Colonic mucosa (tissue), 4 donors: Measurements from ENCODE around the gene CYP2J2. TPM values are rescaled to one million over a fixed set of nuclear protein-coding genes. Genes with fewer than 3 reads are reported as not detected.
A peak's percentile ranks its signal among the peaks of the same experiment; 100 is the strongest.

Experiments used
- DNase-seq: peaks from one replicate; pipeline ENCODE4 v3.0.0-alpha.2; 2020
- H3K27ac ChIP-seq: fragments of 200-600 bp; one replicate; pipeline ENCODE4 v1.8.0; 2021
- H3K27me3 ChIP-seq: fragments of 200-600 bp; one replicate; pipeline ENCODE4 v1.8.0; 2021
- H3K36me3 ChIP-seq: fragments of 200-600 bp; one replicate; pipeline ENCODE4 v1.8.0; 2021
- H3K4me1 ChIP-seq: fragments of 200-600 bp; one replicate; pipeline ENCODE4 v1.8.0; 2021; ENCODE audit warnings: mild to moderate bottlenecking
- H3K4me3 ChIP-seq: fragments of 200-600 bp; one replicate; pipeline ENCODE4 v1.8.0; 2021
- H3K9ac ChIP-seq, 2 donors: one replicate each; pipeline ENCODE4 v1.7.0; 2013; ENCODE audit warnings: control low read depth in 2 of 2, low read depth in 2 of 2, low read length in 2 of 2
- H3K9me3 ChIP-seq: fragments of 200-600 bp; one replicate; pipeline ENCODE4 v1.8.0; 2021
- intact Hi-C: fragments of 100-400 bp; cut with DNase I; formaldehyde crosslinking; loops from one replicate; pipeline ENCODE4 v1.14.1; 2022
- total RNA-seq, 2 donors: library from RNA; stranded (reverse); fragmentation: NEBNext Ultra II Directional in 1 of 2; extraction: Animal tissue kit (Norgen Biotek cat#: 25700) in 1 of 2; gene quantifications; one replicate each; pipeline ENCODE4 v1.2.1, GENCODE V29; 2021
- TF ChIP-seq, protein P1 (sequence below): fragments of 200-600 bp; IDR thresholded peaks from one replicate; pipeline ENCODE4 v1.8.0; 2022; ENCODE audit warnings: antibody characterized with exemption, mild to moderate bottlenecking
- donor health status: healthy.
- donor health status: DM: no; HTN: no; CAD: no.
- donor health status: DM: no; HTN: no; CAD: no.

CYP2J2 gene
- total RNA-seq, 2 donors from 2014 or later: 39.2 to 56.8 TPM

GRCh38 chr1:59967780-59968179 lies 41.2 kb upstream of the CYP2J2 start:
- H3K27ac ChIP-seq: no peak overlapping the region
- TF ChIP-seq, protein P1, sequence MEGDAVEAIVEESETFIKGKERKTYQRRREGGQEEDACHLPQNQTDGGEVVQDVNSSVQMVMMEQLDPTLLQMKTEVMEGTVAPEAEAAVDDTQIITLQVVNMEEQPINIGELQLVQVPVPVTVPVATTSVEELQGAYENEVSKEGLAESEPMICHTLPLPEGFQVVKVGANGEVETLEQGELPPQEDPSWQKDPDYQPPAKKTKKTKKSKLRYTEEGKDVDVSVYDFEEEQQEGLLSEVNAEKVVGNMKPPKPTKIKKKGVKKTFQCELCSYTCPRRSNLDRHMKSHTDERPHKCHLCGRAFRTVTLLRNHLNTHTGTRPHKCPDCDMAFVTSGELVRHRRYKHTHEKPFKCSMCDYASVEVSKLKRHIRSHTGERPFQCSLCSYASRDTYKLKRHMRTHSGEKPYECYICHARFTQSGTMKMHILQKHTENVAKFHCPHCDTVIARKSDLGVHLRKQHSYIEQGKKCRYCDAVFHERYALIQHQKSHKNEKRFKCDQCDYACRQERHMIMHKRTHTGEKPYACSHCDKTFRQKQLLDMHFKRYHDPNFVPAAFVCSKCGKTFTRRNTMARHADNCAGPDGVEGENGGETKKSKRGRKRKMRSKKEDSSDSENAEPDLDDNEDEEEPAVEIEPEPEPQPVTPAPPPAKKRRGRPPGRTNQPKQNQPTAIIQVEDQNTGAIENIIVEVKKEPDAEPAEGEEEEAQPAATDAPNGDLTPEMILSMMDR: no peak

GRCh38 chr1:59967141-59967697 lies 40.6 kb upstream of the CYP2J2 start:
- H3K36me3 ChIP-seq: no peaks in the 10 kb centered on the region
- H3K9me3 ChIP-seq: no peaks in the 10 kb centered on the region
- H3K27me3 ChIP-seq: no peaks in the 10 kb centered on the region
- no peaks in the 10 kb centered on the region for H3K4me1 ChIP-seq
- no peak overlapping the region for H3K4me3 ChIP-seq
- intact Hi-C loops: no loop called here
- TF ChIP-seq, protein P1: no peak
- H3K27ac ChIP-seq: peak overlapping the region; percentile 26
- no peak overlapping the region for H3K9ac ChIP-seq
- DNase-seq: peak; percentile 32

More at GRCh38 chr1:59967780-59968179, 41.2 kb upstream of the CYP2J2 start:
- Histone ChIP-seq H3K27me3 (no peaks in the 10 kb centered on the region), H3K9me3 (no peaks in the 10 kb centered on the region), H3K4me1 (no peaks in the 10 kb centered on the region), H3K36me3 (no peaks in the 10 kb centered on the region), H3K9ac (no peak overlapping the region), H3K4me3 (no peak overlapping the region)
- DNase-seq: no peak
- intact Hi-C loops: no loop called here

- no peak for DNase-seq
- H3K27me3 ChIP-seq: no peaks in the 10 kb centered on the region
- H3K9me3 ChIP-seq: no peaks in the 10 kb centered on the region
- H3K9ac ChIP-seq: no peak overlapping the region
- H3K27ac ChIP-seq: no peak overlapping the region
- no peaks in the 10 kb centered on the region for H3K36me3 ChIP-seq
- H3K4me1 ChIP-seq: no peaks in the 10 kb centered on the region
- intact Hi-C loops: no loop called here
- TF ChIP-seq, protein P1: no peak
- no peak overlapping the region for H3K4me3 ChIP-seq
Observed at GRCh38 chr1:59952065-59952464, 25.5 kb upstream of the CYP2J2 start.

DNA sequence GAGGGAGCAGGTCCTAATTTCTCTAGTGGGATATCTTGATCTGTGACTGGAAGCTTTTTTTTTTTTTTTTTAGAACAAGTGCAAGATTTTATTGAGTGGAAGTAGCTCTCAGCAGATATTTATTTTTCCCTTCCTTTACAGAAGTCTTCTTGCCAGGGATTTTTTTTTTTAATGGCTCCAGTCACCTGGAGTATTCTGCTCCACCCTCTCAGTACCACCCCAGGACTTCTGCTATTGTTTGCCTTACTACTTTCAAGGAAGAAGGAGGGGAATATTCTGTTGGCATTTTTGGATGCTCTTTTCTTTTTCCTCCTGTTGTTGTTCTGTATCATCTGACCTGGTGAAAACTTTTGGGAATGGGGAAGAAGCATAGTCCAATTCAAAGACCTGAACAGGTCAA lies 23.1 kb upstream of the CYP2J2 start:
- Histone ChIP-seq H3K27ac (no peak overlapping the region), H3K9ac (no peak overlapping the region), H3K4me3 (no peak overlapping the region), H3K27me3 (no peaks in the 10 kb centered on the region), H3K4me1 (no peaks in the 10 kb centered on the region), H3K9me3 (no peaks in the 10 kb centered on the region), H3K36me3 (no peaks in the 10 kb centered on the region)
- intact Hi-C loops: no loop called here
- TF ChIP-seq, protein P1: no peak
- no peak for DNase-seq

DNA sequence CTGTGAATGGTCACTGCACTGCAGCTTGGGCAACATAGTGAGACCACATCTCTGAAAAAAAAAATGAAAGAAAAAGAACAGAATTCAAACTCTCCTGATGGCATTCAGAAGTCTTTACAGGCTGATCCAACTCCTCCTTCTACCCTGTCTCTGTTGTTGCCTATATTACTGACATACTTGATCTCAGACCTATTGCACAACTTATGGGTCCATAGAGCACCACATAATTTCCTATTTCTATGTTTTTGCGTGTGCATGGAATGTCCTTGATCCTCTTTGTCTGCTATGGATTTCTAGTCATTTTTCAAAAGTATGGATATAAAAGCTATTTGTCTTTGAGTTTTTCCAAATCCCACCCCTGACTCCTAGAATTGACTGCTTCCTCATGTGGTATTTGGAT lies 22.4 kb upstream of the CYP2J2 start:
- Histone ChIP-seq H3K36me3 (no peaks in the 10 kb centered on the region), H3K27ac (no peak overlapping the region), H3K4me3 (no peak overlapping the region), H3K9me3 (no peaks in the 10 kb centered on the region), H3K4me1 (no peaks in the 10 kb centered on the region), H3K27me3 (no peaks in the 10 kb centered on the region), H3K9ac (no peak overlapping the region)
- DNase-seq: no peak
- TF ChIP-seq, protein P1: no peak
- intact Hi-C loops: no loop called here
